Panc1 (cell line): ENCODE measurements around the gene NIPAL3.

Source experiments
- CTCF ChIP-seq: fragments of 450-650 bp; IDR thresholded peaks from 2 replicates; pipeline ENCODE4 v1.5.1; 2017; ENCODE audit warnings: mild to moderate bottlenecking
- POLR2AphosphoS5 ChIP-seq: IDR thresholded peaks from 2 replicates; pipeline ENCODE4 v1.6.1; 2012; ENCODE audit warnings: mild to moderate bottlenecking, low read depth, low read length, moderate library complexity
- REST ChIP-seq, 2 experiments: IDR thresholded peaks; 2 replicates each; pipeline ENCODE4 v1.6.1; 2011 to 2012; ENCODE audit warnings: low read depth in 2 of 2, control low read depth in 1 of 2, low read length in 1 of 2, mild to moderate bottlenecking in 1 of 2, moderate library complexity in 1 of 2; ENCODE audit not compliant: insufficient read depth in 1 of 2
- TCF7L2 ChIP-seq: IDR thresholded peaks from 2 replicates; pipeline ENCODE4 v1.6.1; 2011; ENCODE audit warnings: mild to moderate bottlenecking, low read depth, low read length, inconsistent platforms

- TF ChIP-seq CTCF, result no peak
- no peak for TF ChIP-seq REST (IDR thresholded peaks at IDR 0.05; ENCODE audit: insufficient read depth in 1 of 2, low read depth in 2 of 2, low read length in 1 of 2)
- TF ChIP-seq POLR2AphosphoS5, result no peak
- TF ChIP-seq TCF7L2, result no peak
Observed at GRCh38 chr1:24400065-24400464, 15.5 kb upstream of the NIPAL3 start.
